Type B pancreatic cell (in vitro differentiated cells): Measurements from ENCODE around the gene ANKK1. TPM values are rescaled to one million over a fixed set of nuclear protein-coding genes. Genes with fewer than 3 reads are reported as not detected.

Source experiments
- DNase-seq: peaks from one replicate; pipeline ENCODE4 v3.0.0; 2021; ENCODE audit warnings: mixed read lengths; ENCODE audit not compliant: unreplicated experiment; ENCODE audit errors: extremely low spot score
- H3K27ac Mint-ChIP-seq: 2 replicates; pipeline ENCODE4 v1.8.0; 2021; ENCODE audit warnings: mild to moderate bottlenecking, mixed read lengths
- H3K27me3 Mint-ChIP-seq: 2 replicates; pipeline ENCODE4 v1.8.0; 2021; ENCODE audit warnings: mixed read lengths
- H3K36me3 Mint-ChIP-seq: 2 replicates; pipeline ENCODE4 v1.8.0; 2021; ENCODE audit warnings: mixed read lengths
- H3K4me1 Mint-ChIP-seq: one replicate; pipeline ENCODE4 v1.8.0; 2021; ENCODE audit warnings: mixed read lengths; ENCODE audit not compliant: unreplicated experiment
- H3K4me3 Mint-ChIP-seq: 2 replicates; pipeline ENCODE4 v1.8.0; 2021; ENCODE audit warnings: mild to moderate bottlenecking, mixed read lengths
- H3K9me3 Mint-ChIP-seq: 2 replicates; pipeline ENCODE4 v1.8.0; 2021; ENCODE audit warnings: mixed read lengths
- total RNA-seq: library from RNA; stranded (reverse); gene quantifications from 2 replicates; pipeline ENCODE4 v1.2.1, GENCODE V29; 2021; ENCODE audit warnings: low replicate concordance
- TF ChIP-seq, protein P1 (sequence below): fragments of 200-600 bp; sonication (generic); conservative IDR thresholded peaks from 2 replicates; pipeline ENCODE4 v1.5.0; 2021; ENCODE audit warnings: antibody characterized with exemption, mild to moderate bottlenecking

The ANKK1 gene
- total RNA-seq, 1 donor from 2014 or later: 0.53 TPM

DNA sequence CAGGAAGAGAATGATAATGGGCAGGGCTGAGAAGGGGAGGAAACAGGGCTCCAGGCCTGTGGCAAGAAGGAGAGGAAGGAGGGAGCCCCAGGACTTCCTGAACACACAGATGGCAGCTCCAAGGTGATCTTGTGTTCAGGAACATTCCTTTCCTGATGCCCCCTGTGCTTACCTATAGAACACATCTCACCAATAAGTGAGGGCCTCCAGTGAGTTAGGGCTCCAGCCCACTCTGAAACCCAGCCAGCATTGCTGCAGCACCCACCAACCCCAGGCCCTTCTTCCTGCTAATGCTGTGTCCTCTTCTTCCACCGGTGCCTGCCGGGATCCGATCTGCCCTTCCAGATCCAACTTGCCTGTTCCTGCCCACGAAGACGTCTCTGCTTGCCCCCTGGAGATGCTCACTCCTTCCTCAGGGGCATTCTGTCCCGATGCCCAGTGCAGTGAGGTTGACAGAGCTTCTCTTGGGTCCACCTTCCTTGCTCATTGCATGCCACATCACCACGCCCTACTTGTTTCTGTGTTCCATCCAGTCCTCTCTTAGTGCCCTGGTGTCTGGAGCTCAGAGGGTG, 17.4 kb downstream of the ANKK1 start:
- Mint-ChIP-seq H3K27me3 (peaks cover 28% of the 10 kb centered on the region), H3K4me1 (peaks cover 6% of the 10 kb centered on the region)
- TF ChIP-seq, protein P1, sequence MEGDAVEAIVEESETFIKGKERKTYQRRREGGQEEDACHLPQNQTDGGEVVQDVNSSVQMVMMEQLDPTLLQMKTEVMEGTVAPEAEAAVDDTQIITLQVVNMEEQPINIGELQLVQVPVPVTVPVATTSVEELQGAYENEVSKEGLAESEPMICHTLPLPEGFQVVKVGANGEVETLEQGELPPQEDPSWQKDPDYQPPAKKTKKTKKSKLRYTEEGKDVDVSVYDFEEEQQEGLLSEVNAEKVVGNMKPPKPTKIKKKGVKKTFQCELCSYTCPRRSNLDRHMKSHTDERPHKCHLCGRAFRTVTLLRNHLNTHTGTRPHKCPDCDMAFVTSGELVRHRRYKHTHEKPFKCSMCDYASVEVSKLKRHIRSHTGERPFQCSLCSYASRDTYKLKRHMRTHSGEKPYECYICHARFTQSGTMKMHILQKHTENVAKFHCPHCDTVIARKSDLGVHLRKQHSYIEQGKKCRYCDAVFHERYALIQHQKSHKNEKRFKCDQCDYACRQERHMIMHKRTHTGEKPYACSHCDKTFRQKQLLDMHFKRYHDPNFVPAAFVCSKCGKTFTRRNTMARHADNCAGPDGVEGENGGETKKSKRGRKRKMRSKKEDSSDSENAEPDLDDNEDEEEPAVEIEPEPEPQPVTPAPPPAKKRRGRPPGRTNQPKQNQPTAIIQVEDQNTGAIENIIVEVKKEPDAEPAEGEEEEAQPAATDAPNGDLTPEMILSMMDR: no peak

DNA sequence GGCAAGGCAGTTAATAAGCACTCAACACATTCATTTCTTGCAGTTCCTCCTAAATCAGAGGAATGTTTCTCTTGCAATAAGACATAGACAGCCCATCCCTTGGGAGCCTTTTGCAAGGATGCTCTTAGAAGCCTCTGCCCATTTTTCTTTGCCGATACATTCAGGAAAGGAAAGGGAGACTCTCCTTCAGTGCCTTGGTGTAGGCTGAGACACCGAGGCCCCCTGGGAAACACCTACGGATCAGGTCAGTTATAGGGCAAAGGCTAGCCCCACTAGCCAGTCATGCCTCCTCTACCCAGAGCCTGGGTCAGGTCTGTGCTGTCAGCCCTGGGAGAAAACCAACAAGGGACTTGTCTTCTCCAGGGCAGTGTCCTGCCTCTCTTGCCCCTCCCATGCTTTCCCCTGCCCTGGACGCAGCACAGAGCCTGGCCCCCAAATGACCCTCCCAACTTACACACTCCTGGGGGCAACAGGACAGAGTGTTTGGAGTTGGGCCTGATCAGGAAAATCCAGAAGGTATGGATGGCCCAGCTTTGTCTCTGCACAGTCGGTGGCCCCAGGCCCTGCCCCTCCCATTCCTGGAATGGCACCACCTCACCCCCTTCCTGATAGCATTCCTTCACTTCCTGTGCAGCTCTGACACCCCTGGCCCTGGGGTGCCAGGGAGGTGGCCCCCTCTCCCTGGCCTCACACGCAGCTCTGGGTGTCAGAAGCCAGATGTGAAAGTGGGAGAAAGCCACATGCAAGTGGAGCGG, 18.3 kb downstream of the ANKK1 start:
- peaks cover 28% of the 10 kb centered on the region for H3K27me3 Mint-ChIP-seq

More for the DNA sequence above, 17.4 kb downstream of the ANKK1 start:
- Mint-ChIP-seq H3K36me3 (no peaks in the 10 kb centered on the region), H3K27ac (no peak overlapping the region), H3K4me3 (no peak overlapping the region), H3K9me3 (no peaks in the 10 kb centered on the region)
- no peak for DNase-seq

DNA sequence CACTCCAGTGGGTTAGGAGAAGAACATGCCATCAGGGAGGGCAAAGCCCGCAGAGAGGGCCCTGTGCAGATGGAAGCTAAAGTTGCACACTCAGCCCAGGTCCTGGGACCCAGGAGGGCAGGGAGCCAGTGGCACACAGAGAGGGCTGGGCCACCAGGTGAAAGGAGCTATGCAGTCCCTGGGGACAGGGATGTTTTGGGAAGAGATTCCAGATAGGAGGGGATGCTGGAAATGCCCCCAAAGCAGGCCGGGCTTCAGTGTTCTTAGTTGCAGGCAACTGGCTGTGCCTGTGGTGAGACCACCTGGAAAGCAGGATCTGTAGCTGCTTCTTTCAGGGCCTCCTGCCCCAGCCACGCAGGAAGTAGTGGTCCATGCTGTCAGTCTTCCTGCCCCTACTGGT, 19.6 kb downstream of the ANKK1 start:
- Mint-ChIP-seq H3K4me1 (peaks cover 6% of the 10 kb centered on the region), H3K27ac (no peak overlapping the region), H3K36me3 (no peaks in the 10 kb centered on the region), H3K27me3 (peaks cover 28% of the 10 kb centered on the region), H3K9me3 (no peaks in the 10 kb centered on the region), H3K4me3 (no peak overlapping the region)
- TF ChIP-seq, protein P1: no peak
- DNase-seq: no peak

More for the DNA sequence above, 18.3 kb downstream of the ANKK1 start:
- H3K4me1 Mint-ChIP-seq: peaks cover 6% of the 10 kb centered on the region
- no peak for DNase-seq
- H3K9me3 Mint-ChIP-seq: no peaks in the 10 kb centered on the region
- TF ChIP-seq, protein P1: no peak
- H3K4me3 Mint-ChIP-seq: no peak overlapping the region
- no peaks in the 10 kb centered on the region for H3K36me3 Mint-ChIP-seq
- no peak overlapping the region for H3K27ac Mint-ChIP-seq

DNA sequence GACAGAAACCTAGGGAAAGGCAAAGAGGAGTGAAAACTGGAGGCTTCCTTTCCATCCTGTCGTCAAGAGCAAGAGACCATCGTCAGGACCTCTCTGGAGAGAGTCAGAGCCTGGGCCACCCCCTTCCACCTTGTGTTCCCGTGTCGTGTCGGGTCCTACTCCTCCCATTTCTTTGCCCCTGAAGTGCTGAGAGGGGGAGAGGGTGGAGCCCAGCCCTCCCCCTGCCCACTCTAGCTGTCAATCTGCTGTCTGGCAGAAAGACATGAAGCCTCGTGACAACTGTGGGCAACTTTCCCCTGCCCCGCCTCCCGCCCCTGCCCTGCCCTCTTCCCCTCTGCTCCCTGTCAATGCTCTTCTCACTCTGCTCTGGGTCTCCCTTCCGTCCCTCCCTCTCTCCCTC, 20.6 kb downstream of the ANKK1 start:
- H3K4me3 Mint-ChIP-seq: no peak overlapping the region
- H3K36me3 Mint-ChIP-seq: no peaks in the 10 kb centered on the region
- H3K9me3 Mint-ChIP-seq: no peaks in the 10 kb centered on the region
- peaks cover 6% of the 10 kb centered on the region for H3K4me1 Mint-ChIP-seq
- peaks cover 20% of the 10 kb centered on the region for H3K27me3 Mint-ChIP-seq
- no peak overlapping the region for H3K27ac Mint-ChIP-seq
- TF ChIP-seq, protein P1: no peak
- no peak for DNase-seq

DNA sequence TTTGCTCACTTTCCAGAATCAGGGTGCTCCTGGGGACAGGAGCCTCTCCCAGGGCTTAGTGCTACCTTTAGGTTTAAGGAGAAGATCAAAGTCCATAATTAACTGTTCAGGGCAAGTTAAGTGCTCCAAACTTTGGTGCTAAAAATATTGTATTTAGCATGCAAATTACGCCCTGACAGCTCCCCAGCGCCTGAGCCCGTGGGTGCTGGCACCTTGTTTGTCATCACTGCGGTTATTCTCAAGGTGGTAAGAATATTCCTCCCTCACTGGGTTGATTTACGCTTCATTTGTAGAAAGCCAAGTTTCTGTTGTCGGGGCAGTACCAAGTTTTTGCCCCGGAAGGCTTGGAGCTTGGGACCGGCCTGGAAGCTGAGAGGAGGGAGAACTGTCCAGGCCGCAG, 21.3 kb downstream of the ANKK1 start:
- Mint-ChIP-seq H3K27ac (no peak overlapping the region), H3K36me3 (no peaks in the 10 kb centered on the region), H3K9me3 (no peaks in the 10 kb centered on the region), H3K4me1 (peaks cover 6% of the 10 kb centered on the region), H3K4me3 (no peak overlapping the region), H3K27me3 (peaks cover 18% of the 10 kb centered on the region)
- no peak for DNase-seq
- TF ChIP-seq, protein P1: no peak
